ENCODE measurements around the gene DOCK8.

- TF ChIP-seq POLR2A (IDR thresholded peaks at IDR 0.05) (no peak), CTCF (IDR thresholded peaks at IDR 0.05 in 8 of 11, conservative IDR thresholded peaks at IDR 0.05 in 3 of 11) (peak in 9 of 11 experiments; percentile 13 to 61 (median 52))
Measured at GRCh38 chr9:306907-307306, 92.2 kb downstream of the DOCK8 start.
